ENCODE measurements around the gene PRLR. TPM values are rescaled to one million over a fixed set of nuclear protein-coding genes. Genes with fewer than 3 reads are reported as not detected.
"Not testable (repeated sequence)": the region's sequence is repeated elsewhere in the genome, so short reads cannot be mapped to it uniquely, and the experiment has no call there.

Gene PRLR
- total RNA-seq, 2 donors from 2014 or later, result not detected

DNA sequence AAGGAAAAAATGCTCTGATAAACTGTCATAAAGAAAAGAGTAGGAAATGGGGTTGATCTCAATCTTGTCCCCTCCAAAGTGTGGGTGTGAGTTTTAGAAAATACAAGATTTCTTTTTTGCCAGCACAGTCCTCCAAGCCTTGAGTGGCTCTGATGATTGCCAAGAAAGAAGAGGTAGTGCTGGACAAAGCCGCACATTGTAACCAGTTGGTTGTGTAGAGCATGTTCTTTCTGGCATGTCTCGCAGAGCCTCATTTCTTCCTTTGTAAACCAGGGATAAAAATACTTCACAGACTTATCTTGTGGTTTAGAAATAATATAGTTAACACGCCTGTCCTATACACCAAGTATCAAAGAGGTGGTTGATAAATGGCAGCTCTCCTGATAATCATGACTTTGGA, 30.4 kb downstream of the PRLR start:
- Mint-ChIP-seq H3K36me3 (ENCODE audit: low read depth) (no peaks in the 10 kb centered on the region), H3K4me1 (peaks cover 4% of the 10 kb centered on the region), H3K4me3 (no peak overlapping the region), H3K27ac (no peak overlapping the region), H3K27me3 (peaks cover 50% of the 10 kb centered on the region)
- no peaks in the 10 kb centered on the region for H3K9me3 ChIP-seq (ENCODE audit: control insufficient read depth, low read length, poor library complexity, severe bottlenecking)
- DNase-seq (no peak), ATAC-seq (no peak)

DNA sequence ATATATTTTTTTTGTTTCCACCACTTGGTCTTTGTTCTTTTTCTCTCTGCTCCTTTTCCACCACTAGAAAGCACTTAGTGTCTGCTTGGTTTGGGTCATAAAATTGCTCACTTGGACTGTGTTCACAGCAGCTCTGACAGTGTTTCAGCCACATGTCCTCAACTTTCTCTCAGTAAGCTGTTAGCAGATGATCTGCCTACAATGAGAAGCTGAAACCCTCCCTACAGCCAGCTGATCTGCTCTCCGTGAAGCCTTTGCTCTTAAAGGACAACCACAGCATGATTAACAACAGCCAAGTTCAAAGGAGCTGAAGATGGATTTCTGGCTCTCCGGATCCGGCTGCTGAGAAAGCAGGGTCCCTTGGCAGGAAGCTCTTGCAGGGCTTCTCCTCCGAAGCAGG, 31.6 kb downstream of the PRLR start:
- peaks cover 58% of the 10 kb centered on the region for H3K27me3 Mint-ChIP-seq
- H3K36me3 Mint-ChIP-seq (ENCODE audit: low read depth), result no peaks in the 10 kb centered on the region
- no peak overlapping the region for H3K4me3 Mint-ChIP-seq
- H3K9me3 ChIP-seq (ENCODE audit: control insufficient read depth, low read length, poor library complexity, severe bottlenecking), result no peaks in the 10 kb centered on the region
- ATAC-seq (no peak), DNase-seq (no peak)
- H3K4me1 Mint-ChIP-seq, result peaks cover 7% of the 10 kb centered on the region
- no peak overlapping the region for H3K27ac Mint-ChIP-seq

DNA sequence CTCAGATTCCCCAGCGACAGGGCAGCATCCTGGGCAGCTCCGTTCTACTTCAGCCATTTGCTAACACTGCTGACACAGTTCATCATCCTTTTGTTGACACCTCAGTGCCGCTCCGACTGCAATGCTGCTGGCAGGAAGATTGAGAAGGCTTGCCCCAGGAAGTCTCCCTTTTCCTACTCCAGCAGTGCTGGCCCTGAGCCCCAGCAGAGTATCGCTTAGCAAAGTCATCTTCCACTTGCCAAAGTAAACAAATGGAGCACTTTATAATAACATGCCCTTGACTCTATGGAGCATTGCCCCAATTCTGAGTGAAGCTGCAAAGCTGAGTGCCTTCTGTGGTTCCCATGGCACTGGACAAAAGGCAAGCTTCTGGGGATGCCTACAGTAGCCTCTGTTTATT, 32.2 kb downstream of the PRLR start:
- Mint-ChIP-seq H3K27ac (no peak overlapping the region), H3K27me3 (peaks cover 54% of the 10 kb centered on the region)

GRCh38 chr5:35197351-35197750, 32.9 kb downstream of the PRLR start:
- H3K27me3 Mint-ChIP-seq, result peaks cover 54% of the 10 kb centered on the region
- no peak for DNase-seq
- no peaks in the 10 kb centered on the region for H3K9me3 ChIP-seq (ENCODE audit: control insufficient read depth, low read length, poor library complexity, severe bottlenecking)
- H3K4me3 Mint-ChIP-seq, result no peak overlapping the region
- peaks cover 7% of the 10 kb centered on the region for H3K4me1 Mint-ChIP-seq
- ATAC-seq, result no peak
- H3K36me3 Mint-ChIP-seq (ENCODE audit: low read depth), result no peaks in the 10 kb centered on the region
- no peak overlapping the region for H3K27ac Mint-ChIP-seq

More for the DNA sequence above, 32.2 kb downstream of the PRLR start:
- ATAC-seq (no peak), DNase-seq (no peak)
- Mint-ChIP-seq H3K36me3 (ENCODE audit: low read depth) (no peaks in the 10 kb centered on the region), H3K4me1 (peaks cover 7% of the 10 kb centered on the region), H3K4me3 (peak overlapping the region; percentile 19)
- H3K9me3 ChIP-seq (ENCODE audit: control insufficient read depth, low read length, poor library complexity, severe bottlenecking), result no peaks in the 10 kb centered on the region

DNA sequence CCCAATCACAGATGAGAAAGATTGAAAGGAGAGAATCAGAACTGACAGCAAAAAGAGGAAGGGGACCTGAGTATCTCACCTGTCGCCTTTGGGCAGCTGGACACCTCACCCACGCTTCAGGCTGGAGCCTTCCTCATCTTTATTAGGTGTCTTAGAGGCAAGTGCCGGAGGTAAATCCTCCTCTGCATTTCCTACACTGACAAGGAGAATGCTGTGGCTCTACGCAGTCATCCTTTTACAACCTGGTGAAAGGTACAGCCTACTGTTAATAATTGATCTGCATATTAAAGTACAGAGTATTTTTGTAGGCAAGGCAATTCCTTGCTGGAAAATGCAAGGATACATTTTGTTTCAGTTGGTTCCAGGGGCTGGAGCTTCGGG, 34.8 kb downstream of the PRLR start:
- peaks cover 6% of the 10 kb centered on the region for H3K4me1 Mint-ChIP-seq
- no peak overlapping the region for H3K27ac Mint-ChIP-seq
- no peaks in the 10 kb centered on the region for H3K36me3 Mint-ChIP-seq (ENCODE audit: low read depth)
- no peak for ATAC-seq
- peaks cover 60% of the 10 kb centered on the region for H3K27me3 Mint-ChIP-seq
- no peak overlapping the region for H3K4me3 Mint-ChIP-seq
- no peaks in the 10 kb centered on the region for H3K9me3 ChIP-seq (ENCODE audit: control insufficient read depth, low read length, poor library complexity, severe bottlenecking)
- DNase-seq, result no peak

DNA sequence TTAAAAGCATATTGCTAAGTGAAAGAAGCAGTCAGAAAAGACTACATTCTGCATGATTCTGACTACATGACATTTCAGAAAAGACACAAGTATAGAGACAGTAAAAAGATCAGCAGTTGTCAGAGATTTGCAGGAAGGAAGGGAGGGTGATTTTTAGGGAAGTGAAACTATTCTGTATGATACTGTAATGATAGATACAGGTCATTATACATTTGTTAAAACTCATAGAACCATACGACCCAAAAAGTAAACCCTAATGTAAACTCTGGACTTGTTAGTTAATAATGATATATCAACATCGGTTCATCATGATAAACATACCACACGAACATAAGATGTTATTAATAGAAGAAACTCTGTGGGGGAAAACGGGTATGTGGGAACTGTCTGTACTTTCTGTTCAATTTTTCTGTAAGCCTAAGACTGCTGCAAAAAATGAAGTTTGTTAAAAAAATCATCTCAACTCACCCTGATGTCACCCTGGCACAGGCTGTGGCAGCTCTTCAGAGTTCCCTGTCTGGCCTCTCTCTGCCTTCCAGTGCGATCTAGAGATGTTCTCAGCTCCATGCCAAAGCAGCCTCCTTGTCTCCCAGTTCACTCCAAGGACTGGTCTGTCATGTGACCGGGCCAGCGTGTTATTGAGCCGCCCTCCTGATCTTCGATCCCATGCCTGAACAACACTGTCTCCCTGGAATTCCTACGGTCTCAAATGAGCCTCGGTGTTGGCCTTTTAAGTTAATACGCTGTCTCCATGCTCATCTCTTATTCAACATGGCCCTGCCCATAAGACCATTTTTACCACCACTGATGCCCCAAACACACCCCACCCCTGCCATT, 35.4 kb downstream of the PRLR start:
- H3K27me3 Mint-ChIP-seq, result peaks cover 53% of the 10 kb centered on the region
- DNase-seq (no peak), ATAC-seq (peak; percentile 46)
- H3K36me3 Mint-ChIP-seq (ENCODE audit: low read depth), result no peaks in the 10 kb centered on the region
- peaks cover 6% of the 10 kb centered on the region for H3K4me1 Mint-ChIP-seq
- no peak overlapping the region for H3K27ac Mint-ChIP-seq
- H3K9me3 ChIP-seq (ENCODE audit: control insufficient read depth, low read length, poor library complexity, severe bottlenecking), result no peaks in the 10 kb centered on the region
- no peak overlapping the region for H3K4me3 Mint-ChIP-seq

- no peaks in the 10 kb centered on the region for H3K9me3 ChIP-seq (ENCODE audit: control insufficient read depth, low read length, poor library complexity, severe bottlenecking)
- Mint-ChIP-seq H3K27ac (no peak overlapping the region), H3K27me3 (peaks cover 44% of the 10 kb centered on the region), H3K4me3 (no peak overlapping the region), H3K4me1 (peaks cover 6% of the 10 kb centered on the region), H3K36me3 (ENCODE audit: low read depth) (no peaks in the 10 kb centered on the region)
- ATAC-seq (no peak), DNase-seq (no peak)
Observed at GRCh38 chr5:35192506-35192905, 37.8 kb downstream of the PRLR start.

DNA sequence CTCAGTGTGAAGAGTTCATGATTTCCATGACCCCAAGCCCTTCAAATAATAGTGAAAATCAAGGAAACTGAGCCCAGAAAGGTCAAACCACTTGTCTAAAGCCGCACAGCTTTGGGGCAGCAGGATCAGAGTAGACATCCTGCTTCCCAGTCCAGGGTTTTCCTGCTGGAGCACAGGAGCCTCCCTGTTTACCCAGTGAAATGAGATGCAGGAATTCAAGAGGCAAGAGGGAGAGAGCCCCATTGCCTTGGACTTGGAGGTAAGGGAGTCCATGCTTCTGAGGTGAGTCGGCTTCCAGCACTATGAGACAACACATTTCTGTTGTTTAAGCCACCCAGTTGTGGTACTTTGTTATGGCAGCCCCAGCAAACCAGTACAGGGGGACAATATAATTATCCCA, 40.5 kb downstream of the PRLR start:
- ATAC-seq; H3K36me3 Mint-ChIP-seq (ENCODE audit: low read depth); H3K4me1 Mint-ChIP-seq; H3K27ac Mint-ChIP-seq; H3K9me3 ChIP-seq (ENCODE audit: control insufficient read depth, low read length, poor library complexity, severe bottlenecking); H3K4me3 Mint-ChIP-seq; DNase-seq: not testable (repeated sequence)
- peaks cover 36% of the 10 kb centered on the region for H3K27me3 Mint-ChIP-seq

DNA sequence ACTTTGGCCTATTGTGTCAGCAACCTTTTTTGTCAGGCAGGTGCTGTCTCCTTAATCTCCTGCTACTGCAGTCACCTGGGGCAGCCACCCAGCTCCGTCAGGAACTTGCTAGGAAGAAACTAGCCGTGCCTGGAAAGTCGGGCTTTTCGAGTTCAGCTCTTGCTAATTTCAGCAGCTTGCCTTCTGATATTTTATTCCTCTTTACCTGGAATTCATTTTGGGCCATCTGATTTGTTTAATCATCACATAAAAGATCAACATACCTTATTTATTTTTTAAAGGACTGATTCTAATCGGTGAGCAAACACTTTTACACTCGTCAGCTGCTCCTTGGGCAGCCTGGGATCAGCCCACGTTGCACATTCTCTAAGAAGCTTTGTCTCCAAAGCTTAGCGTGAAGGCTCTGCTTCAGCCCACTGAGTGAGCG, 42.2 kb downstream of the PRLR start:
- H3K9me3 ChIP-seq (ENCODE audit: control insufficient read depth, low read length, poor library complexity, severe bottlenecking), result no peaks in the 10 kb centered on the region
- H3K27ac Mint-ChIP-seq, result no peak overlapping the region
- H3K4me1 Mint-ChIP-seq, result peaks cover 4% of the 10 kb centered on the region
- no peak overlapping the region for H3K4me3 Mint-ChIP-seq
- H3K27me3 Mint-ChIP-seq, result peaks cover 37% of the 10 kb centered on the region
- H3K36me3 Mint-ChIP-seq (ENCODE audit: low read depth), result peaks cover 1% of the 10 kb centered on the region
- ATAC-seq (no peak), DNase-seq (no peak)

- not testable (repeated sequence) for H3K27ac Mint-ChIP-seq; DNase-seq; H3K4me3 Mint-ChIP-seq; H3K9me3 ChIP-seq (ENCODE audit: control insufficient read depth, low read length, poor library complexity, severe bottlenecking); H3K4me1 Mint-ChIP-seq; ATAC-seq; H3K36me3 Mint-ChIP-seq (ENCODE audit: low read depth)
- H3K27me3 Mint-ChIP-seq, result peaks cover 41% of the 10 kb centered on the region
Observed at GRCh38 chr5:35187621-35188020, 42.7 kb downstream of the PRLR start.

- no peak overlapping the region for H3K4me3 Mint-ChIP-seq
- H3K9me3 ChIP-seq (ENCODE audit: control insufficient read depth, low read length, poor library complexity, severe bottlenecking), result no peaks in the 10 kb centered on the region
Observed at GRCh38 chr5:35186749-35187148, 43.5 kb downstream of the PRLR start.

DNA sequence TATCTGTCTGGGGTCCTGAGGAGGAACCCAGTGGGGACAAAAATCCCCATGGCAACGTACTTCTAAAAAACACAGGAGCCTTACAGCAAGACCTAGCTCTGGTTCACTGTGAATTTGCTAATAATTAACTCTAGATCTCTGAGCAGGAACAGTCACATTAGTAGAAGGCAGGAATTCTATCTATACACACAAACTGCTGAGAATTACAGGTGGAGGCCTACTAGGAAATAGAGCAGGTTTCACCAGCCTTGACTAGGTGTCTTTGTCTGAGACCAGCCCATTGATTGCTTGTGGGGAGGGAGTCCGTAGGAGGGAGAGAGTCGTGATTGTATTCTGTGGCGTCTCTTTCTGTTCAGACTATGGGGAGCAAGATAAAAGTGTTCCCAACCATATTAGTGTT, 44.8 kb downstream of the PRLR start:
- Mint-ChIP-seq H3K27me3 (peaks cover 45% of the 10 kb centered on the region), H3K27ac (no peak overlapping the region), H3K4me1 (peaks cover 7% of the 10 kb centered on the region), H3K36me3 (ENCODE audit: low read depth) (peaks cover 2% of the 10 kb centered on the region), H3K4me3 (no peak overlapping the region)
- ATAC-seq (no peak), DNase-seq (no peak)
- H3K9me3 ChIP-seq (ENCODE audit: control insufficient read depth, low read length, poor library complexity, severe bottlenecking), result no peaks in the 10 kb centered on the region

More at GRCh38 chr5:35186749-35187148, 43.5 kb downstream of the PRLR start:
- DNase-seq (no peak), ATAC-seq (no peak)
- peaks cover 2% of the 10 kb centered on the region for H3K36me3 Mint-ChIP-seq (ENCODE audit: low read depth)
- H3K4me1 Mint-ChIP-seq, result peaks cover 7% of the 10 kb centered on the region
- H3K27me3 Mint-ChIP-seq, result peaks cover 45% of the 10 kb centered on the region
- H3K27ac Mint-ChIP-seq, result no peak overlapping the region

DNA sequence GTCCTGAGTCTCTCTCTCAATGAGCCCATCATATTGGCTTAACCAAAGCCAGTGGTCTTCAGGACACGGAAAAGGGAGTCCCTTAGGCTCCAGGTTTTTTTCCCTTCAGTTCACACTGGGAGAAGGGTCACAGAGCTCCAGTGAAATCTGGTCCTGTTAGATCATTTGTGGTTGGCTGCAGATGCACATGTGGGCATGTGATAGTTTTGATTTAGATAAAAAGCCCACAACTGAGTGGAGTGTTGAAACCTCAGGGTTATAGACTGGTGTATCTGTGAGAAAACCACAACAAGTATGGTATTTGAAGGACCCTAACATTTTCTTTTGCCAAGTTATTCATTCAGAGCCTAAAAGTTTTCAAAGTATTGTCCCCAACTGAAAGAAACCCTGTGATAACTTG, 46.7 kb downstream of the PRLR start:
- no peak for ATAC-seq
- no peak for DNase-seq
- Mint-ChIP-seq H3K36me3 (ENCODE audit: low read depth) (peaks cover 5% of the 10 kb centered on the region), H3K27me3 (peaks cover 44% of the 10 kb centered on the region), H3K4me3 (no peak overlapping the region), H3K4me1 (peaks cover 7% of the 10 kb centered on the region), H3K27ac (no peak overlapping the region)
- H3K9me3 ChIP-seq (ENCODE audit: control insufficient read depth, low read length, poor library complexity, severe bottlenecking), result no peaks in the 10 kb centered on the region

DNA sequence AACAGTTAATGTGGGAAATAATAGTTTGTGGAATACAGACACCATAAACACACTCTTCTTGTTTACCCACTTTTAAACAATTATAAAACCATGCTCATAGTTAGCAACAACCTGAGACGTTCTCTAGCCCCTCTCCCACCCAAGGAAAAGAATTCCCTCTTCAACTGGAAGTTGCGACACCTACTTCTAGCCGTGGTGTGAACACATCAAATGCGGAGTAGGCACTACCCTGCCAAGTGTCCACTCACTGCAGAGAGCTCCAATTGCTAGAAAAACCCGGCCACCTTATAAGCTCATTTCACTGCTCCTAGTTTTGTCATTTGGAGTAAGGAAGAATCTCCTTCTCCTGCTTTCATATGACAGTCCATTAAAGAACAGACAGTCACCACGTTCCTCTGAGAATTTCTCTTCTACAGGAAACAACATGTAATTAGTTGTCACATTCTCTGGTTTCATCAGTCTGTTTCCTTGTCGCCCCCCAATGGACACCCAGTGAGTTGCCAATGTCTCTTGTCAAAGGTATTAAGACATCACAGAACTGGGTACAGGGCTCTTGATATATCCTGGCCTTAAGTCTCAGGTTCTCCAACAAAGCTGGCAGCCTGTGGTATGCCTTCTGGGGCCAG, 47.3 kb downstream of the PRLR start:
- DNase-seq (no peak), ATAC-seq (peak; percentile 41)

More for the DNA sequence above, 47.3 kb downstream of the PRLR start:
- no peak overlapping the region for H3K4me3 Mint-ChIP-seq
- H3K9me3 ChIP-seq (ENCODE audit: control insufficient read depth, low read length, poor library complexity, severe bottlenecking), result no peaks in the 10 kb centered on the region
- H3K4me1 Mint-ChIP-seq, result peaks cover 7% of the 10 kb centered on the region
- no peak overlapping the region for H3K27ac Mint-ChIP-seq
- H3K36me3 Mint-ChIP-seq (ENCODE audit: low read depth), result peaks cover 5% of the 10 kb centered on the region
- H3K27me3 Mint-ChIP-seq, result peaks cover 38% of the 10 kb centered on the region

All from T-helper 17 cell (primary cell).